Osteocyte (in vitro differentiated cells): ENCODE data around the gene AMOTL2. TPM values are rescaled to one million over a fixed set of nuclear protein-coding genes. Genes with fewer than 3 reads are reported as not detected.

Experiments used
- DNase-seq: peaks from one replicate; pipeline ENCODE4 v3.0.0; 2021; ENCODE audit warnings: mixed read lengths; ENCODE audit not compliant: unreplicated experiment; ENCODE audit errors: extremely low spot score
- H3K27ac Mint-ChIP-seq: one replicate; pipeline ENCODE4 v1.8.0; 2021; ENCODE audit warnings: mild to moderate bottlenecking, mixed read lengths; ENCODE audit not compliant: unreplicated experiment
- H3K27me3 Mint-ChIP-seq: one replicate; pipeline ENCODE4 v1.8.0; 2021; ENCODE audit warnings: mixed read lengths; ENCODE audit not compliant: unreplicated experiment
- H3K36me3 Mint-ChIP-seq: one replicate; pipeline ENCODE4 v1.8.0; 2021; ENCODE audit warnings: mixed read lengths; ENCODE audit not compliant: unreplicated experiment
- H3K4me1 Mint-ChIP-seq: one replicate; pipeline ENCODE4 v1.8.0; 2021; ENCODE audit warnings: mixed read lengths; ENCODE audit not compliant: unreplicated experiment
- H3K4me3 Mint-ChIP-seq: one replicate; pipeline ENCODE4 v1.8.0; 2021; ENCODE audit warnings: mild to moderate bottlenecking, moderate library complexity, mixed read lengths; ENCODE audit not compliant: unreplicated experiment
- H3K9me3 Mint-ChIP-seq: one replicate; pipeline ENCODE4 v1.8.0; 2021; ENCODE audit warnings: mixed read lengths; ENCODE audit not compliant: unreplicated experiment
- total RNA-seq: library from RNA; stranded (reverse); gene quantifications from 2 replicates; pipeline ENCODE4 v1.2.1, GENCODE V29; 2021
- TF ChIP-seq, protein P1 (sequence below): fragments of 200-600 bp; sonication (generic); IDR thresholded peaks from 2 replicates; pipeline ENCODE4 v1.5.0; 2021; ENCODE audit warnings: antibody characterized with exemption, mild to moderate bottlenecking, moderate library complexity

The AMOTL2 gene
- total RNA-seq, 1 donor from 2014 or later = 195 TPM

DNA sequence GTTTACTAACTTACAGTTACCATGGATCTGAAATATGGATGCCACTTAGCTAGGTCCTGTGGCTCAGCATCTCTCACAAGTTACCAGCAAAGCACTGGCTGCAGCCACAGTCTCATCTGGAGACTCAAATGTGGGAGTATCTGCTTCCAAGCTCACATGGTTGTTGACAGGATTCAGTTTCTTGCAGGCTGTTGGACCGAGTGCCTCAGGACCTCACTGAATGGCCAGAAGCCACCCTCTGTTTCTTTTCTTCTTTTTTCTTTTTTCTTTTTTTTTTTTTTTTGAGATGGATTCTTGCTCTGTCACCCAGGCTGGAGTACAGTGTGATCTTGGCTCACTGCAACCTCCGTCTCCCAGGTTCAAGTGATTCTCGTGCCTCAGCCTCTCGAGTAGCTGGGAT lies 20.1 kb upstream of the AMOTL2 start:
- Mint-ChIP-seq H3K27me3 (no peaks in the 10 kb centered on the region), H3K9me3 (peaks cover 7% of the 10 kb centered on the region), H3K4me3 (no peak overlapping the region), H3K36me3 (no peaks in the 10 kb centered on the region), H3K4me1 (peaks cover 36% of the 10 kb centered on the region), H3K27ac (no peak overlapping the region)
- no peak for DNase-seq
- TF ChIP-seq, protein P1, sequence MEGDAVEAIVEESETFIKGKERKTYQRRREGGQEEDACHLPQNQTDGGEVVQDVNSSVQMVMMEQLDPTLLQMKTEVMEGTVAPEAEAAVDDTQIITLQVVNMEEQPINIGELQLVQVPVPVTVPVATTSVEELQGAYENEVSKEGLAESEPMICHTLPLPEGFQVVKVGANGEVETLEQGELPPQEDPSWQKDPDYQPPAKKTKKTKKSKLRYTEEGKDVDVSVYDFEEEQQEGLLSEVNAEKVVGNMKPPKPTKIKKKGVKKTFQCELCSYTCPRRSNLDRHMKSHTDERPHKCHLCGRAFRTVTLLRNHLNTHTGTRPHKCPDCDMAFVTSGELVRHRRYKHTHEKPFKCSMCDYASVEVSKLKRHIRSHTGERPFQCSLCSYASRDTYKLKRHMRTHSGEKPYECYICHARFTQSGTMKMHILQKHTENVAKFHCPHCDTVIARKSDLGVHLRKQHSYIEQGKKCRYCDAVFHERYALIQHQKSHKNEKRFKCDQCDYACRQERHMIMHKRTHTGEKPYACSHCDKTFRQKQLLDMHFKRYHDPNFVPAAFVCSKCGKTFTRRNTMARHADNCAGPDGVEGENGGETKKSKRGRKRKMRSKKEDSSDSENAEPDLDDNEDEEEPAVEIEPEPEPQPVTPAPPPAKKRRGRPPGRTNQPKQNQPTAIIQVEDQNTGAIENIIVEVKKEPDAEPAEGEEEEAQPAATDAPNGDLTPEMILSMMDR = no peak

DNA sequence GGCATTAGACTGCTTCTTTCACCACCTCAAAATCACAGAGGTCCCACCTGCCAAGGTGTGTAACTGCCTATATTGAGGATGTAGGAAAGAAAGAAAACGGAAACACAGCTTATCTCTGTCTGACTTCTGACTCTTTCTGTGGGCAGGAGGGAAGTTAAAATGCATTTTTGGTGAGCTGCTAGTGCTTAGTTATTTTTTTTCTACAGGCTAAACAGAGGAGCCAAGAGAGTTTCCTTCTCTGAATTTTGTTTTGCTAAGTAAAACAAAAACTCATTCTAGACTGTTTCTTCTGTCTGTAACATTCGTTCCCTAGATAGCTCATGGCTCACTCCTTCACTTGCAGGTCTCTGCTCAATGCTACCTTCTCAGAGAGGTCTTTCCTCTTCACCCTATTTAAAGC lies 18.8 kb upstream of the AMOTL2 start:
- TF ChIP-seq, protein P1 = no peak
- Mint-ChIP-seq H3K36me3 (no peaks in the 10 kb centered on the region), H3K4me3 (no peak overlapping the region), H3K27me3 (no peaks in the 10 kb centered on the region), H3K4me1 (peaks cover 38% of the 10 kb centered on the region), H3K27ac (peak overlapping the region; percentile 70), H3K9me3 (peaks cover 6% of the 10 kb centered on the region)
- no peak for DNase-seq

DNA sequence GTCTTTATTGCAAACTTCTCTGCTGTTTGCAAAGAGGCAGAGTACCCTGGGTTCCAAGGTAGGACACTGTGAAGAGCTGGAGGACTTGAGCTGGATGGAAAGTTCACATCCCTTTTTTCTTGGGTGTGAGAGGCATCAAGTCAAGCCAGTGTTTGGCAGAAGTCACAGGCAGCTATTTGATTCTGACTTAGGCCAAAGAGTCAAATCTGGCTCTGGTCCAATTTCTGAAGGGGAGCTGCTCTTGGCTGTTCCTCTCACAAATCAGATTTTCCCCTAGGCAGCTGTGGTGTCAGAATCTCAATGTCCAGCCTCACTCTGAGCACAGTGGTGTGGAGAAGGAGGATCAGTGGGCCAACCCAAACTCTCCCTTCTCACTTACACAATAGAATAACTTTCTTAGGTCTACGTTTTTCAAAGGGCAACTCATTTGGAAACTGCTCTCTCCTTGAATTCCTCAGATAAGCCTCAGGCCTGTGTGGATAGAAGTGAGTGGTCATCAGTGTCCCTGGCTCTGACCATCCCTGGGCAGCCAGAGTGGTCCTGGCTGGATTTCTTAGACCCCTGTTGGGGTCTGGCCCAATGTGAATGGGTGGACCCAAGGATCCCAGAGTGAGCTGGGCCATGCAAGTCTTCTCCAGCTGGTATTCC lies 18.2 kb upstream of the AMOTL2 start:
- Mint-ChIP-seq H3K36me3 (no peaks in the 10 kb centered on the region), H3K4me1 (peaks cover 36% of the 10 kb centered on the region), H3K27me3 (no peaks in the 10 kb centered on the region), H3K4me3 (no peak overlapping the region), H3K27ac (peak overlapping the region; percentile 15), H3K9me3 (peaks cover 6% of the 10 kb centered on the region)
- TF ChIP-seq, protein P1 = no peak
- DNase-seq = no peak

DNA sequence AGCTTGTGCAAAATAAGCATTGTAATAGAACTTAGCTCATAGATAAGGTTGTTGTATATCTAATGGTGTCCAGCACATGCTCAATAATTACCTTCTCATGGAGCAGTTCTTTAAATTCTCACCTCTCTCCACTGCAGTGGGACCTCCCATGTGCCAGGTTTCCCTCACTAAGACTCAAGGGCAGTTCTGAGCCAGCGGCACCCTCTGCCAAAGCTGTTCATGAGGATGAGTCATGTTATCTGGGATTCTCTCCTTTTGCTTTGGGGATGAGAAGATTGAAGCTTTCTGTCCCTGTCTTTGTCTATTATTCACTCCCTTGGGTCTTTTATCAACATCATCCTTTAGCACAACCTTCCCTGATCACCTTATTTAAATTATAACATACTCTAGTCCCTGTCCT lies 15.6 kb upstream of the AMOTL2 start:
- TF ChIP-seq, protein P1 = no peak
- H3K27ac Mint-ChIP-seq = no peak overlapping the region
- no peaks in the 10 kb centered on the region for H3K36me3 Mint-ChIP-seq
- H3K4me3 Mint-ChIP-seq = no peak overlapping the region
- H3K9me3 Mint-ChIP-seq = peaks cover 6% of the 10 kb centered on the region
- H3K4me1 Mint-ChIP-seq = peaks cover 18% of the 10 kb centered on the region
- H3K27me3 Mint-ChIP-seq = peaks cover 7% of the 10 kb centered on the region
- peak; percentile 36 for DNase-seq

DNA sequence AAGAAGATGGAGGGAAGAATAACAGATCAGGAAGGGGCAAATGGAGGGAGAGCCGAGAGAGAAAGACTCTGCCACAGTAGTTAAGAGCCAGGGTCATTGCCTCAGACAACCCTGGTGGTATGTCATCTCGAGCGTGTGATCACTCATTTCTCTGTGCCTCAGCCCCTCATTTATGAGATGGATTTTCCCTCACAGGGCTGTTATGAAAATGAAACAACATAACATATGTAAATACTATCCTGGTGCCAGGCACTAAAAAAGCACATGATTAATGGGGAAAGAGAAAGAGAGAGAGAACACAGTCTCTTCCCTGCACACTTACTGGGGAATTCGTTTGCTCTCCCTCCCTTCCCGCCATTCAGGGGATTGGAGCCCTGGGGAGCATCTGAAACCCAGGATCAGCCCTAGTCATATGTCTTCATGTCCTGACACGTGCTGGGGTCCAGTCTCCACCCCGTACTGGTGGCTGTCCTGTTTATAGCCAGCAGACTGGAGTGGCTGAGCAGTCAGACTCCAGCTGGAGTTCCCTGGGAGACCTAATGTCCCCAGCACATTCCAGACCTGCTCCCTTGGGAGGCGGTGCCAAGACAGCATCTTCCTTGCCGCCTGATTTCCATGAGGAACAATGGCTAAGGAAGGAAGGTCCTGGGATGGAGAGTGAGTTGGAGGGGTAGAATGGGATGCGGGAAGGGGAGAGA lies 14.7 kb upstream of the AMOTL2 start:
- Mint-ChIP-seq H3K4me3 (no peak overlapping the region), H3K9me3 (peaks cover 6% of the 10 kb centered on the region), H3K36me3 (no peaks in the 10 kb centered on the region), H3K27me3 (peaks cover 7% of the 10 kb centered on the region), H3K27ac (no peak overlapping the region), H3K4me1 (peaks cover 17% of the 10 kb centered on the region)
- TF ChIP-seq, protein P1 = no peak
- peak; percentile 59 for DNase-seq
